Mesothelial cell of epicardium (in vitro differentiated cells): ENCODE data around the gene NID2. TPM values are rescaled to one million over a fixed set of nuclear protein-coding genes. Genes with fewer than 3 reads are reported as not detected.

Experiments used
- DNase-seq, 2 experiments: peaks; one replicate each; pipeline ENCODE4 v3.0.0; 2021; ENCODE audit warnings: low spot score in 2 of 2; ENCODE audit not compliant: unreplicated experiment in 2 of 2
- H3K27ac Mint-ChIP-seq: 2 replicates; pipeline ENCODE4 v1.8.0; 2021; ENCODE audit warnings: mixed read lengths
- H3K27me3 Mint-ChIP-seq: 2 replicates; pipeline ENCODE4 v1.8.0; 2021; ENCODE audit warnings: low read depth, mixed read lengths
- H3K36me3 Mint-ChIP-seq: 2 replicates; pipeline ENCODE4 v1.8.0; 2021; ENCODE audit warnings: mixed read lengths
- H3K4me1 Mint-ChIP-seq: 2 replicates; pipeline ENCODE4 v1.8.0; 2021; ENCODE audit warnings: mixed read lengths
- H3K4me3 Mint-ChIP-seq: 2 replicates; pipeline ENCODE4 v1.8.0; 2021; ENCODE audit warnings: mild to moderate bottlenecking, moderate library complexity, mixed read lengths
- H3K9me3 Mint-ChIP-seq: 2 replicates; pipeline ENCODE4 v1.8.0; 2021; ENCODE audit warnings: mixed read lengths
- CTCF ChIP-seq: fragments of 200-600 bp; sonication (generic); IDR thresholded peaks from one replicate; pipeline ENCODE4 v1.5.0; 2021; ENCODE audit warnings: antibody characterized with exemption; ENCODE audit not compliant: unreplicated experiment
- total RNA-seq: library from RNA; stranded (reverse); gene quantifications from 3 replicates; pipeline ENCODE4 v1.2.1, GENCODE V29; 2021

NID2 gene
- total RNA-seq, 1 donor from 2014 or later = 120 TPM

GRCh38 chr14:52052288-52052943 is 16.4 kb downstream of the NID2 start:
- peak overlapping the region; percentile 3 for H3K4me3 Mint-ChIP-seq
- H3K36me3 Mint-ChIP-seq = no peaks in the 10 kb centered on the region
- peaks cover 63% of the 10 kb centered on the region for H3K4me1 Mint-ChIP-seq
- no peak for TF ChIP-seq CTCF
- H3K27me3 Mint-ChIP-seq = no peaks in the 10 kb centered on the region
- no peaks in the 10 kb centered on the region for H3K9me3 Mint-ChIP-seq
- no peak for DNase-seq
- peak overlapping the region; percentile 84 for H3K27ac Mint-ChIP-seq

- Mint-ChIP-seq H3K9me3 (no peaks in the 10 kb centered on the region), H3K4me1 (peaks cover 68% of the 10 kb centered on the region), H3K27ac (peak overlapping the region; percentile 84), H3K36me3 (no peaks in the 10 kb centered on the region), H3K27me3 (no peaks in the 10 kb centered on the region), H3K4me3 (peak overlapping the region; percentile 18)
- DNase-seq = no peak
- no peak for TF ChIP-seq CTCF
These were observed 17.0 kb downstream of the NID2 start for GRCh38 chr14:52051871-52052270.

- Mint-ChIP-seq H3K27me3 (no peaks in the 10 kb centered on the region), H3K27ac (peak overlapping the region; percentile 84), H3K4me1 (peaks cover 74% of the 10 kb centered on the region), H3K9me3 (no peaks in the 10 kb centered on the region), H3K4me3 (peak overlapping the region; percentile 18), H3K36me3 (no peaks in the 10 kb centered on the region)
- DNase-seq = no peak
- TF ChIP-seq CTCF = no peak
These were observed 17.6 kb downstream of the NID2 start for GRCh38 chr14:52051251-52051650.

GRCh38 chr14:52049721-52050588 is 18.9 kb downstream of the NID2 start:
- Mint-ChIP-seq H3K36me3 (no peaks in the 10 kb centered on the region), H3K4me3 (no peak overlapping the region), H3K9me3 (no peaks in the 10 kb centered on the region), H3K27ac (no peak overlapping the region), H3K27me3 (no peaks in the 10 kb centered on the region), H3K4me1 (peaks cover 76% of the 10 kb centered on the region)
- no peak for TF ChIP-seq CTCF
- DNase-seq = no peak

GRCh38 chr14:52049271-52049670 is 19.6 kb downstream of the NID2 start:
- DNase-seq = no peak
- no peaks in the 10 kb centered on the region for H3K36me3 Mint-ChIP-seq
- peaks cover 75% of the 10 kb centered on the region for H3K4me1 Mint-ChIP-seq
- no peak overlapping the region for H3K27ac Mint-ChIP-seq
- H3K4me3 Mint-ChIP-seq = no peak overlapping the region
- H3K9me3 Mint-ChIP-seq = no peaks in the 10 kb centered on the region
- TF ChIP-seq CTCF = no peak
- no peaks in the 10 kb centered on the region for H3K27me3 Mint-ChIP-seq
